GM12872 (cell line): Measurements from ENCODE around the gene RAD51AP1.

Source experiments
- CTCF ChIP-seq: IDR thresholded peaks from 3 replicates; pipeline ENCODE4 v1.5.1; 2011; ENCODE audit warnings: low read depth, mild to moderate bottlenecking, low read length, moderate library complexity; ENCODE audit not compliant: insufficient read depth

Gene RAD51AP1

GRCh38 chr12:4538207-4539160 lies at the start of gene RAD51AP1:
TSS of gene RAD51AP1 (plus strand) at chr12:4538890. CDS start at chr12:4538940, 50 bp downstream.
- no peak for TF ChIP-seq CTCF

- no peak for TF ChIP-seq CTCF
Measured at GRCh38 chr12:4489556-4489955, 49.1 kb upstream of the RAD51AP1 start.

GRCh38 chr12:4490973-4491372 lies 47.7 kb upstream of the RAD51AP1 start:
- no peak for TF ChIP-seq CTCF

GRCh38 chr12:4496145-4496838 lies 42.4 kb upstream of the RAD51AP1 start:
- no peak for TF ChIP-seq CTCF

- no peak for TF ChIP-seq CTCF
Measured at GRCh38 chr12:4499186-4499585, 39.5 kb upstream of the RAD51AP1 start.

GRCh38 chr12:4505376-4505986 lies 33.2 kb upstream of the RAD51AP1 start:
- no peak for TF ChIP-seq CTCF

- TF ChIP-seq CTCF, result no peak
Measured at GRCh38 chr12:4506430-4506829, 32.3 kb upstream of the RAD51AP1 start.
